SW480 (cell line): Measurements from ENCODE around the gene PIF1.
"Not testable (repeated sequence)": the region's sequence is repeated elsewhere in the genome, so short reads cannot be mapped to it uniquely, and the experiment has no call there.

Experiments
- DNase-seq: peaks from one replicate; pipeline ENCODE4 v3.0.0-alpha.2; 2016; ENCODE audit warnings: low spot score

Gene PIF1

GRCh38 chr15:64809649-64810496 is 15.6 kb downstream of the PIF1 start:
- DNase-seq, result peak; percentile 59

GRCh38 chr15:64808785-64809453 is 16.5 kb downstream of the PIF1 start:
- no peak for DNase-seq

GRCh38 chr15:64807751-64808222 is 17.7 kb downstream of the PIF1 start:
- DNase-seq, result no peak

GRCh38 chr15:64807051-64807749 is 18.2 kb downstream of the PIF1 start:
- DNase-seq, result no peak

- no peak for DNase-seq
Measured at GRCh38 chr15:64806509-64806908, 18.9 kb downstream of the PIF1 start.

GRCh38 chr15:64804619-64805018 is 20.8 kb downstream of the PIF1 start:
- DNase-seq, result no peak

GRCh38 chr15:64803526-64803925 is 21.9 kb downstream of the PIF1 start:
- DNase-seq, result no peak

GRCh38 chr15:64800476-64800875 is 25.0 kb downstream of the PIF1 start:
- DNase-seq, result no peak

- DNase-seq, result not testable (repeated sequence)
Measured at GRCh38 chr15:64798905-64799304, 26.5 kb downstream of the PIF1 start.

GRCh38 chr15:64795921-64796320 is 29.5 kb downstream of the PIF1 start:
- DNase-seq, result not testable (repeated sequence)

GRCh38 chr15:64795299-64795698 is 30.1 kb downstream of the PIF1 start:
- not testable (repeated sequence) for DNase-seq

GRCh38 chr15:64792282-64792681 is 33.2 kb downstream of the PIF1 start:
- no peak for DNase-seq

- no peak for DNase-seq
Measured at GRCh38 chr15:64791401-64791800, 34.0 kb downstream of the PIF1 start.

GRCh38 chr15:64783796-64784195 is 41.7 kb downstream of the PIF1 start:
- no peak for DNase-seq

GRCh38 chr15:64782751-64783150 is 42.7 kb downstream of the PIF1 start:
- DNase-seq, result no peak

- no peak for DNase-seq
Measured at GRCh38 chr15:64781299-64781698, 44.1 kb downstream of the PIF1 start.

GRCh38 chr15:64780600-64781156 is 44.8 kb downstream of the PIF1 start:
- no peak for DNase-seq

GRCh38 chr15:64779630-64780029 is 45.8 kb downstream of the PIF1 start:
- no peak for DNase-seq

GRCh38 chr15:64779024-64779423 is 46.4 kb downstream of the PIF1 start:
- no peak for DNase-seq

GRCh38 chr15:64776402-64776786 is 49.1 kb downstream of the PIF1 start:
- DNase-seq, result no peak

GRCh38 chr15:64775551-64776401 is 49.7 kb downstream of the PIF1 start, which contains the start of gene RBPMS2:
RBPMS2 (minus strand) TSS chr15:64775589; CDS start chr15:64775319, 270 bp downstream.
- DNase-seq, result no peak
